H9 (cell line): ENCODE results near the gene CFAP77. TPM values are rescaled to one million over a fixed set of nuclear protein-coding genes. Genes with fewer than 3 reads are reported as not detected.
"Not testable (repeated sequence)": the region's sequence is repeated elsewhere in the genome, so short reads cannot be mapped to it uniquely, and the experiment has no call there.

Experiments used
- DNase-seq: peaks from one replicate; pipeline ENCODE4 v3.0.0-alpha.2; 2017
- H2AFZ ChIP-seq: one replicate; pipeline ENCODE4 v1.6.1; 2013; ENCODE audit warnings: mild to moderate bottlenecking, low read length, control low read depth, moderate library complexity
- H2AK5ac ChIP-seq: 2 replicates; pipeline ENCODE4 v1.6.1; 2013; ENCODE audit warnings: low read length, control low read depth, mixed read lengths; ENCODE audit not compliant: insufficient read length
- H2BK120ac ChIP-seq: one replicate; pipeline ENCODE4 v1.6.1; 2013; ENCODE audit warnings: low read depth, mild to moderate bottlenecking, low read length, control low read depth, inconsistent platforms; ENCODE audit not compliant: poor library complexity, severe bottlenecking
- H2BK12ac ChIP-seq: 2 replicates; pipeline ENCODE4 v1.6.1; 2013; ENCODE audit warnings: low read length, control low read depth, mixed read lengths, low read depth; ENCODE audit not compliant: insufficient read length
- H2BK15ac ChIP-seq: 2 replicates; pipeline ENCODE4 v1.6.1; 2013; ENCODE audit warnings: low read depth, low read length, control low read depth
- H2BK20ac ChIP-seq: one replicate; pipeline ENCODE4 v1.6.1; 2013; ENCODE audit warnings: low read depth, mild to moderate bottlenecking, low read length, control low read depth, inconsistent platforms; ENCODE audit not compliant: poor library complexity, severe bottlenecking
- H2BK5ac ChIP-seq: 2 replicates; pipeline ENCODE4 v1.6.1; 2013; ENCODE audit warnings: low read length, control low read depth, mixed read lengths; ENCODE audit not compliant: insufficient read length
- H3K14ac ChIP-seq: 2 replicates; pipeline ENCODE4 v1.6.1; 2013; ENCODE audit warnings: low read length, control low read depth; ENCODE audit not compliant: insufficient read depth
- H3K18ac ChIP-seq: 2 replicates; pipeline ENCODE4 v1.6.1; 2013; ENCODE audit warnings: low read depth, mild to moderate bottlenecking, mixed read lengths, low read length, control low read depth; ENCODE audit not compliant: insufficient read length
- H3K23ac ChIP-seq: 2 replicates; pipeline ENCODE4 v1.6.1; 2013; ENCODE audit warnings: low read length, control low read depth, mixed read lengths, low read depth; ENCODE audit not compliant: insufficient read length
- H3K23me2 ChIP-seq: 2 replicates; pipeline ENCODE4 v1.6.1; 2013; ENCODE audit warnings: low read depth, mild to moderate bottlenecking, mixed read lengths, low read length, control low read depth; ENCODE audit not compliant: insufficient read length, poor library complexity, severe bottlenecking
- H3K27ac ChIP-seq: 2 replicates; pipeline ENCODE4 v1.5.1; 2013; ENCODE audit warnings: low read length, control low read depth, mixed read lengths, low read depth; ENCODE audit not compliant: insufficient read length
- H3K27me3 ChIP-seq: 2 replicates; pipeline ENCODE4 v1.6.1; 2013; ENCODE audit warnings: low read length, control low read depth, inconsistent platforms; ENCODE audit not compliant: insufficient read depth
- H3K4ac ChIP-seq: 2 replicates; pipeline ENCODE4 v1.6.1; 2013; ENCODE audit warnings: low read depth, mild to moderate bottlenecking, control low read depth, inconsistent platforms, low read length, moderate library complexity
- H3K4me1 ChIP-seq: 2 replicates; pipeline ENCODE4 v1.6.1; 2013; ENCODE audit warnings: low read length, control low read depth, inconsistent platforms; ENCODE audit not compliant: insufficient read depth
- H3K4me2 ChIP-seq: 2 replicates; pipeline ENCODE4 v1.6.1; 2013; ENCODE audit warnings: low read length, control low read depth, mixed read lengths; ENCODE audit not compliant: insufficient read length, insufficient read depth
- H3K56ac ChIP-seq: 2 replicates; pipeline ENCODE4 v1.6.1; 2013; ENCODE audit warnings: low read depth, mild to moderate bottlenecking, mixed read lengths, low read length, control low read depth; ENCODE audit not compliant: insufficient read length
- H3K79me1 ChIP-seq: 2 replicates; pipeline ENCODE4 v1.6.1; 2013; ENCODE audit warnings: low read depth, mild to moderate bottlenecking, moderate library complexity, low read length, control low read depth, inconsistent platforms; ENCODE audit not compliant: insufficient read depth, poor library complexity, severe bottlenecking
- H3K79me2 ChIP-seq: 2 replicates; pipeline ENCODE4 v1.6.1; 2013; ENCODE audit warnings: low read length, control low read depth, inconsistent platforms; ENCODE audit not compliant: insufficient read depth
- H3K9ac ChIP-seq: 2 replicates; pipeline ENCODE4 v1.6.1; 2013; ENCODE audit warnings: low read length, control low read depth, mixed read lengths; ENCODE audit not compliant: insufficient read length; ENCODE audit errors: extremely low read depth
- H3K9me3 ChIP-seq: one replicate; pipeline ENCODE4 v1.6.1; 2013; ENCODE audit warnings: low read depth, low read length, inconsistent platforms; ENCODE audit not compliant: control insufficient read depth
- H3T11ph ChIP-seq: one replicate; pipeline ENCODE4 v1.6.1; 2013; ENCODE audit warnings: mild to moderate bottlenecking, low read length, control low read depth, inconsistent platforms
- H4K20me1 ChIP-seq: one replicate; pipeline ENCODE4 v1.6.1; 2013; ENCODE audit not compliant: control insufficient read depth, insufficient read length, insufficient read depth
- H4K5ac ChIP-seq: 2 replicates; pipeline ENCODE4 v1.6.1; 2013; ENCODE audit warnings: low read depth, mild to moderate bottlenecking, mixed read lengths, low read length, control low read depth; ENCODE audit not compliant: insufficient read length
- H4K8ac ChIP-seq: replicated peaks from 2 replicates; pipeline ENCODE4 v1.6.1; 2013; ENCODE audit warnings: low read length, control low read depth, mixed read lengths, low read depth; ENCODE audit not compliant: insufficient read length
- H4K91ac ChIP-seq: 2 replicates; pipeline ENCODE4 v1.6.1; 2013; ENCODE audit warnings: low read depth, mild to moderate bottlenecking, moderate library complexity, mixed read lengths, low read length, control low read depth; ENCODE audit not compliant: insufficient read length
- H3K27ac Mint-ChIP-seq, 3 experiments: 2 replicates in 2 of 3; 3 replicates in 1 of 3; pipeline ENCODE4 v1.8.0; 2020 to 2021; ENCODE audit warnings: mixed read lengths in 3 of 3, mild to moderate bottlenecking in 1 of 3, moderate library complexity in 1 of 3
- H3K27me3 Mint-ChIP-seq: 2 replicates; pipeline ENCODE4 v1.8.0; 2021; ENCODE audit warnings: low read depth, mild to moderate bottlenecking, moderate library complexity, mixed read lengths
- H3K36me3 Mint-ChIP-seq, 3 experiments: 2 replicates in 2 of 3; 3 replicates in 1 of 3; pipeline ENCODE4 v1.8.0; 2020 to 2021; ENCODE audit warnings: low read depth in 3 of 3, mixed read lengths in 3 of 3; ENCODE audit not compliant: insufficient read depth in 1 of 3
- H3K4me1 Mint-ChIP-seq, 2 experiments: 2 replicates each; pipeline ENCODE4 v1.8.0; 2020; ENCODE audit warnings: mixed read lengths in 2 of 2
- H3K4me3 Mint-ChIP-seq, 2 experiments: 2 replicates in 1 of 2; 3 replicates in 1 of 2; pipeline ENCODE4 v1.8.0; 2020 to 2021; ENCODE audit warnings: mild to moderate bottlenecking in 2 of 2, mixed read lengths in 2 of 2, moderate library complexity in 1 of 2
- H3K9me3 Mint-ChIP-seq, 2 experiments: 2 replicates in 1 of 2; 3 replicates in 1 of 2; pipeline ENCODE4 v1.8.0; 2020; ENCODE audit warnings: mild to moderate bottlenecking in 2 of 2, mixed read lengths in 2 of 2, moderate library complexity in 1 of 2
- WGBS: extraction: QIAGEN DNeasy Blood & Tissue Kit; methylation state at CpG from one replicate; pipeline ENCODE4 v1.1.7; 2013; ENCODE audit warnings: missing lambda C conversion rate, low lambda C conversion rate, mixed read lengths; ENCODE audit not compliant: insufficient read length; ENCODE audit errors: extremely low coverage; 5-methylcytosine and 5-hydroxymethylcytosine counted together
- total RNA-seq: library from RNA; stranded (reverse); gene quantifications from 2 replicates; pipeline ENCODE4 v1.2.1, GENCODE V29; 2021
- TF ChIP-seq, protein P1 (sequence below): fragments of 200-600 bp; sonication (generic); conservative IDR thresholded peaks from 3 replicates; pipeline ENCODE4 v1.8.0; 2021; ENCODE audit warnings: antibody characterized with exemption, mild to moderate bottlenecking

The CFAP77 gene
- total RNA-seq, 1 experiment from 2014 or later: 0.72 TPM

DNA sequence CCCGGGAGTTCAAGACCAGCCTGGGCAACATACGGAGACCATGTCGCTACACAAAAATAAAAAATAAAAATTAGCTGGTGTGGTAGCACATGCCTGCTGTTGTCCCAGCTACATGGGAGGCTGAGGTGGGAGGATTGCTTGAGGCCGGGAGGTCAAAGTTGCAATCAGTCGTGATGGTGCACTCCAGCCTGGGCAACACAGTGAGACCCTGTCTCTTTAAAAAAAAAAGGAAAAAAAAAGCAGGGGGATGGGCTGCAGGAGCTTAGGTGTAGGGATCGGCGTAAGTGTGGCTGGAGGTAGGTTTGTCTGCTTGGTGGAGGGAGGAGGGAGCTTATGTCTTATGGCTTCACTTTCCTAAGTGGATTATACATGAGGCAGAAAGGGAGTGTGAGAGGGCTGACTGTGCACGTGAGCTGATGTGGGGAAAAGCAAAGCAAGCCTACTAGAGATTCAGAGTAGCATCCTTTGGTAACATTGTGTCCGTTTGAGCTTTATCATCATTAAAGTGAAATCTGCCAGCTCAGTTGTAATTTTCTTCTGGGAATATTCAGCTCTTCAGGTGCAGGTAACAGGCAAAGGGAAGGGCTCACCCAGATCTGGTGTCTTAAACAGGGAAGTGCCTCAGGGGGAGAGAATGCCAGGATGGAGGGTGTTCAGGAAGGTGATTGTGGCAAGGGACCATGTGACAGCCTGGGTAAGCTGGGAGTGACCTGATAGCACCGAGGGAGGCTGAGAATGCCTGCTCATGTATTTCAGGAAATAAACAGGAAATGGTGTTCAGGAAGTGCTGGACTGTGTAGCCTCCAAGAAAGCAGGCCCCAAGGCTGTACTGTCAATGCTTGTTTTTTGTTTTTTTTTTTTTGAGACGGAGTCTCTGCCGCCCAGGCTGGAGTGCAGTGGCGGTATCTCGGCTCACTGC is 37.6 kb upstream of the CFAP77 start:
- Histone ChIP-seq H3K79me2 (no peaks in the 10 kb centered on the region), H4K5ac (no peak overlapping the region), H2AK5ac (no peak overlapping the region), H3K9ac (no peak overlapping the region), H4K8ac (no peak overlapping the region), H3K14ac (no peak overlapping the region), H3T11ph (no peak overlapping the region), H2BK20ac (no peak overlapping the region), H3K4ac (no peak overlapping the region), H2BK15ac (no peak overlapping the region), H2BK120ac (no peak overlapping the region), H2BK12ac (no peak overlapping the region), H3K27ac (no peak overlapping the region), H3K79me1 (no peaks in the 10 kb centered on the region), H3K18ac (no peak overlapping the region), H2BK5ac (no peak overlapping the region), H4K20me1 (no peaks in the 10 kb centered on the region), H3K27me3 (no peaks in the 10 kb centered on the region), H3K4me2 (no peak overlapping the region), H2AFZ (no peak overlapping the region), H3K4me1 (no peaks in the 10 kb centered on the region), H3K9me3 (peaks cover 4% of the 10 kb centered on the region), H3K56ac (no peak overlapping the region), H4K91ac (no peak overlapping the region), H3K23ac (no peak overlapping the region), H3K23me2 (no peaks in the 10 kb centered on the region)
- Mint-ChIP-seq H3K4me3 (no peak overlapping the region), H3K27me3 (no peaks in the 10 kb centered on the region; the same call in 1 of the 2 replicates), H3K36me3 (no peaks in the 10 kb centered on the region; a peak in 1 of 7 replicates), H3K9me3 (no peaks in the 10 kb centered on the region), H3K27ac (peak overlapping the region in 1 of 3 experiments; percentile 69; a peak in 1 of 7 replicates), H3K4me1 (peaks cover 2 to 3% of the 10 kb centered on the region in 2 experiments; a peak in 2 of 4 replicates)
- TF ChIP-seq, protein P1, sequence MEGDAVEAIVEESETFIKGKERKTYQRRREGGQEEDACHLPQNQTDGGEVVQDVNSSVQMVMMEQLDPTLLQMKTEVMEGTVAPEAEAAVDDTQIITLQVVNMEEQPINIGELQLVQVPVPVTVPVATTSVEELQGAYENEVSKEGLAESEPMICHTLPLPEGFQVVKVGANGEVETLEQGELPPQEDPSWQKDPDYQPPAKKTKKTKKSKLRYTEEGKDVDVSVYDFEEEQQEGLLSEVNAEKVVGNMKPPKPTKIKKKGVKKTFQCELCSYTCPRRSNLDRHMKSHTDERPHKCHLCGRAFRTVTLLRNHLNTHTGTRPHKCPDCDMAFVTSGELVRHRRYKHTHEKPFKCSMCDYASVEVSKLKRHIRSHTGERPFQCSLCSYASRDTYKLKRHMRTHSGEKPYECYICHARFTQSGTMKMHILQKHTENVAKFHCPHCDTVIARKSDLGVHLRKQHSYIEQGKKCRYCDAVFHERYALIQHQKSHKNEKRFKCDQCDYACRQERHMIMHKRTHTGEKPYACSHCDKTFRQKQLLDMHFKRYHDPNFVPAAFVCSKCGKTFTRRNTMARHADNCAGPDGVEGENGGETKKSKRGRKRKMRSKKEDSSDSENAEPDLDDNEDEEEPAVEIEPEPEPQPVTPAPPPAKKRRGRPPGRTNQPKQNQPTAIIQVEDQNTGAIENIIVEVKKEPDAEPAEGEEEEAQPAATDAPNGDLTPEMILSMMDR: no peak
- no CpG with 5 or more reads among the region's 14 CpGs for WGBS
- no peak for DNase-seq

DNA sequence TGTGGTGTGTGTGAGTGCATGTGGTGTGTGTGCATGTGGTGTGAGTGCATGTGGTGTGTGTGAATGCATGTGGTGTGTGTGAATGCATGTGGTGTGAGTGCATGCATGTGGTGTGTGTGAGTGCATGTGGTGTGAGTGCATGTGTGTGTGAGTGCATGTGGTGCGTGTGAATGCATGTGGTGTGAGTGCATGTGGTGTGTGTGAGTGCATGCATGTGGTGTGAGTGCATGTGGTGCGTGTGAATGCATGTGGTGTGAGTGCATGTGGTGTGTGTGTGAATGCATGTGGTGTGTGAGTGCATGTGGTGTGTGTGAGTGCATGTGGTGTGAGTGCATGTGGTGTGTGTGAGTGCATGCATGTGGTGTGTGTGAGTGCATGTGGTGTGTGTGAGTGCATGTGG is 32.2 kb upstream of the CFAP77 start:
- not testable (repeated sequence) for H2AFZ ChIP-seq, H3K18ac ChIP-seq, H2BK5ac ChIP-seq, H2AK5ac ChIP-seq, H3K9ac ChIP-seq, H3K56ac ChIP-seq, H3K9me3 Mint-ChIP-seq, H3K4me1 ChIP-seq, H4K5ac ChIP-seq, DNase-seq, H3K4me3 Mint-ChIP-seq, H2BK120ac ChIP-seq, H2BK12ac ChIP-seq, H3K27ac ChIP-seq, H3K27ac Mint-ChIP-seq, H3K4me1 Mint-ChIP-seq, H2BK20ac ChIP-seq, H3K79me1 ChIP-seq, H3K4me2 ChIP-seq, H3K23ac ChIP-seq, H3K27me3 Mint-ChIP-seq, H3K79me2 ChIP-seq, H2BK15ac ChIP-seq, H4K20me1 ChIP-seq, H3K14ac ChIP-seq, H3T11ph ChIP-seq, H3K27me3 ChIP-seq, H3K4ac ChIP-seq, H4K91ac ChIP-seq, H3K23me2 ChIP-seq
- peaks cover 18% of the 10 kb centered on the region for H3K9me3 ChIP-seq
- peak overlapping the region; percentile 2 for H4K8ac ChIP-seq
- H3K36me3 Mint-ChIP-seq: peaks cover 8 to 21% (median 15%) of the 10 kb centered on the region in 3 experiments; a peak in 6 of 7 replicates
- no CpG with 5 or more reads among the region's 2 CpGs for WGBS
